ENCODE measurements around the gene RRP36. TPM values are rescaled to one million over a fixed set of nuclear protein-coding genes. Genes with fewer than 3 reads are reported as not detected.

The RRP36 gene
- total and polyA plus RNA-seq, 9 of the 15 experiments (the other 6 are each of a cell fraction or from before 2014, with no cell fraction given) = 27.6 to 150 (median 114) TPM

DNA sequence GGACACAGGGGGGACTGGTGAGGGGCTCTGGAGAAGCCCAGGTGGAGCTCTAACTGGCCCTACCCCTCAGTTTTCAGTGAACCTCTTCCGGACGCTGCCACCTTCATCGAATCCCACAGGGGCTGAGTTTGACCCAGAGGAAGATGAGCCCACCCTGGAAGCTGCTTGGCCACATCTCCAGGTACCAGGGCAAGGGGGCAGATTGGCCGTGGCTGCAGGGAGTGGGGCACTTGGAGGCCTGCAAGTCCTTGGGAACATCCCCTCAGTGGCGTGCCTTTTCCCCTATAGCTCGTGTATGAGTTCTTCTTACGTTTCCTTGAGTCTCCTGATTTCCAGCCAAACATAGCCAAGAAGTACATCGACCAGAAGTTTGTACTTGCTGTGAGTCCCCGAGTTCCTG lies 14.3 kb upstream of the RRP36 start (continued):
- TF ChIP-seq PTBP1 (IDR thresholded peaks at IDR 0.05; ENCODE audit: low read depth, low read length) = no peak
- no peak for TF ChIP-seq ZNF212 (CRISPR knock-in tag; IDR thresholded peaks at IDR 0.05)
- no peak for TF ChIP-seq U2AF2 (optimal IDR thresholded peaks at IDR 0.05; ENCODE audit: low read depth, low read length)

DNA sequence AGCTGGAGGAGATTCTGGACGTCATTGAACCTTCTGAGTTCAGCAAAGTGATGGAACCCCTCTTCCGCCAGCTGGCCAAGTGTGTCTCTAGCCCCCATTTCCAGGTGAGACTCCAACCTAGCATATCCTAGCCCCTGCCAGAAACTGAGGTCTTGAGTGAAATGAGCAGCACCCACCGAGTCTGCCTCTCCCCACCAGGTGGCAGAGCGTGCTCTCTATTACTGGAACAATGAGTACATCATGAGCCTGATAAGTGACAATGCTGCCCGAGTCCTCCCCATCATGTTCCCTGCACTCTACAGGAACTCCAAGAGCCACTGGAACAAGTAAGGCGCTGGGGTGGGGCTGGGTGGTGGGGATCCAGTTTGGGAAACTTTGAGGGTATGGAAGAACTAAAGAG lies 12.3 kb upstream of the RRP36 start:
- H3K79me2 ChIP-seq (ENCODE audit: control insufficient read depth, insufficient read depth, low read length) = peaks cover 18% of the 10 kb centered on the region
- H3K4me1 ChIP-seq (replicated peaks in 1 of 2; ENCODE audit: control insufficient read depth in 2 of 2, insufficient read depth in 2 of 2, low read length in 2 of 2) = peaks cover 11 to 14% of the 10 kb centered on the region in 2 experiments; a peak in 3 of 5 replicates
- H3K4me2 ChIP-seq (ENCODE audit: insufficient read depth, low read length) = no peak overlapping the region
- 59% methylated on average over 6 of the region's 6 CpGs for WGBS (ENCODE audit: insufficient coverage, low coverage, missing lambda C conversion rate)
- no peaks in the 10 kb centered on the region; the same call in 1 of the 2 replicates for H4K20me1 ChIP-seq (replicated peaks; ENCODE audit: control insufficient read depth, insufficient read depth, low read length)
- ChIA-PET CTCF (ENCODE audit: low intra/inter-chr PET ratio) (interaction anchor here (0.6 to 2.0 kb wide), 3 partner anchors 121 to 263 kb away, joined by 4 to 15 read pairs (median 8); no protein-coding TSS in a partner anchor), POLR2A (interaction anchor here (0.5 to 2.3 kb wide), 5 partner anchors 40 to 1228 kb away, joined by 3 to 5 read pairs (median 3); no protein-coding TSS in a partner anchor)
- H3K36me3 ChIP-seq (ENCODE audit: control insufficient read depth, insufficient read depth, low read length) = peaks cover 71% of the 10 kb centered on the region
- H3K9ac ChIP-seq (ENCODE audit: insufficient read depth in 1 of 2, low read depth in 2 of 2, low read length in 2 of 2) = no peak overlapping the region; a peak in 1 of 4 replicates
- no peaks in the 10 kb centered on the region for H3K9me1 ChIP-seq (ENCODE audit: control insufficient read depth, insufficient read depth, low read length)
- H2AFZ ChIP-seq (ENCODE audit: low read depth, low read length) = no peak overlapping the region
- FAIRE-seq (peak; percentile 75), ATAC-seq (peak; percentile 24), DNase-seq (ENCODE audit: extremely low read depth in 1 of 4, low spot score in 3 of 4) (peak; percentile 40 to 80 (median 54))
- intact Hi-C loops (cut with micrococcal nuclease) (loop anchor here (1.0 kb wide), 1 partner anchor 134 kb away; no protein-coding TSS in a partner anchor), in situ Hi-C loops (cut with MboI) (no loop called here)
- no TSS peak for BruUV-seq (replicated peaks)
- H3K9me3 ChIP-seq (replicated peaks; ENCODE audit: control insufficient read depth, insufficient read depth, low read depth, low read length) = no peaks in the 10 kb centered on the region
- no peaks in the 10 kb centered on the region for H3K27me3 ChIP-seq (ENCODE audit: control insufficient read depth in 2 of 2, insufficient read depth in 2 of 2, low read length in 2 of 2)
- no peak overlapping the region for H3K4me3 ChIP-seq
- H3K27ac ChIP-seq (ENCODE audit: extremely low read depth, low read depth, low read length) = no peak overlapping the region
- TF ChIP-seq MXI1 (IDR thresholded peaks at IDR 0.05; ENCODE audit: low read depth, low read length) = no peak
- TF ChIP-seq GABPB1 (CRISPR knock-in tag; IDR thresholded peaks at IDR 0.05) = 0 out of 2 replicates have a peak, but pooled peaks have one; percentile 19
- TF ChIP-seq, protein P1, sequence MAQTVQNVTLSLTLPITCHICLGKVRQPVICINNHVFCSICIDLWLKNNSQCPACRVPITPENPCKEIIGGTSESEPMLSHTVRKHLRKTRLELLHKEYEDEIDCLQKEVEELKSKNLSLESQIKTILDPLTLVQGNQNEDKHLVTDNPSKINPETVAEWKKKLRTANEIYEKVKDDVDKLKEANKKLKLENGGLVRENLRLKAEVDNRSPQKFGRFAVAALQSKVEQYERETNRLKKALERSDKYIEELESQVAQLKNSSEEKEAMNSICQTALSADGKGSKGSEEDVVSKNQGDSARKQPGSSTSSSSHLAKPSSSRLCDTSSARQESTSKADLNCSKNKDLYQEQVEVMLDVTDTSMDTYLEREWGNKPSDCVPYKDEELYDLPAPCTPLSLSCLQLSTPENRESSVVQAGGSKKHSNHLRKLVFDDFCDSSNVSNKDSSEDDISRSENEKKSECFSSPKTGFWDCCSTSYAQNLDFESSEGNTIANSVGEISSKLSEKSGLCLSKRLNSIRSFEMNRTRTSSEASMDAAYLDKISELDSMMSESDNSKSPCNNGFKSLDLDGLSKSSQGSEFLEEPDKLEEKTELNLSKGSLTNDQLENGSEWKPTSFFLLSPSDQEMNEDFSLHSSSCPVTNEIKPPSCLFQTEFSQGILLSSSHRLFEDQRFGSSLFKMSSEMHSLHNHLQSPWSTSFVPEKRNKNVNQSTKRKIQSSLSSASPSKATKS (CRISPR knock-in tag; IDR thresholded peaks at IDR 0.05) = no peak
- TF ChIP-seq CXXC5 (CRISPR knock-in tag; IDR thresholded peaks at IDR 0.05) = no peak
- peak; percentile 68 for TF ChIP-seq SOX6 (IDR thresholded peaks at IDR 0.05)
- TF ChIP-seq GABPA (tag; conservative IDR thresholded peaks at IDR 0.05; ENCODE audit: low read depth) = no peak
- no peak for TF ChIP-seq GATA2 (CRISPR knock-in tag; IDR thresholded peaks at IDR 0.05)
- TF ChIP-seq ARID1B (IDR thresholded peaks at IDR 0.05) = no peak
- no peak for TF ChIP-seq ZNF717 (CRISPR knock-in tag; IDR thresholded peaks at IDR 0.05)
- no peak for TF ChIP-seq KDM4B (IDR thresholded peaks at IDR 0.05; ENCODE audit: borderline replicate concordance in 2 of 2, low read depth in 1 of 2)
- TF ChIP-seq, protein P2, sequence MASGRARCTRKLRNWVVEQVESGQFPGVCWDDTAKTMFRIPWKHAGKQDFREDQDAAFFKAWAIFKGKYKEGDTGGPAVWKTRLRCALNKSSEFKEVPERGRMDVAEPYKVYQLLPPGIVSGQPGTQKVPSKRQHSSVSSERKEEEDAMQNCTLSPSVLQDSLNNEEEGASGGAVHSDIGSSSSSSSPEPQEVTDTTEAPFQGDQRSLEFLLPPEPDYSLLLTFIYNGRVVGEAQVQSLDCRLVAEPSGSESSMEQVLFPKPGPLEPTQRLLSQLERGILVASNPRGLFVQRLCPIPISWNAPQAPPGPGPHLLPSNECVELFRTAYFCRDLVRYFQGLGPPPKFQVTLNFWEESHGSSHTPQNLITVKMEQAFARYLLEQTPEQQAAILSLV (tag; IDR thresholded peaks at IDR 0.05) = no peak
- no peak for TF ChIP-seq CCAR2 (IDR thresholded peaks at IDR 0.05; ENCODE audit: low read depth, low read length)
- TF ChIP-seq POLR2AphosphoS5 (IDR thresholded peaks at IDR 0.05; ENCODE audit: control insufficient read depth, insufficient read depth, low read depth, low read length) = 0 out of 2 replicates have a peak, but pooled peaks have one; percentile 19
- TF ChIP-seq MAZ (CRISPR knock-in tag; conservative IDR thresholded peaks at IDR 0.05 in 1 of 2, IDR thresholded peaks at IDR 0.05 in 1 of 2) = no peak
- no peak for TF ChIP-seq NR0B1 (IDR thresholded peaks at IDR 0.05; ENCODE audit: partially characterized antibody)

Measured in K562 (cell line).